A549 (cell line): ENCODE measurements around the gene HDAC7. TPM values are rescaled to one million over a fixed set of nuclear protein-coding genes. Genes with fewer than 3 reads are reported as not detected.

ENCODE experiments used
- ATAC-seq, 2 experiments: fragments of 200-7000 bp in 1 of 2; fragments of >200 bp in 1 of 2; cut with Nextera tagmentation in 1 of 2; cut with Tn5 transposase in 1 of 2; 3 replicates each; pipeline versions ENCODE4 v1.8.0 to v1.9.1; 2018 to 2020; ENCODE audit warnings: mild to moderate bottlenecking in 1 of 2, moderate library complexity in 1 of 2
- CTCF ChIA-PET: fragments of 300-600 bp; sonication (Branson Sonifier 250); formaldehyde crosslinking; extraction: SDS; loops from one replicate; lab custom pipeline; 2021; ENCODE audit warnings: antibody characterized with exemption, inconsistent platforms; lab: Yijun Ruan, JAX
- POLR2A ChIA-PET: fragments of 350-600 bp; formaldehyde crosslinking; extraction: SDS; loops from one replicate; lab custom pipeline; 2021; ENCODE audit warnings: antibody characterized with exemption, inconsistent platforms; lab: Yijun Ruan, JAX
- DNase-seq, 2 experiments: peaks; one replicate each; pipeline versions ENCODE4 v3.0.0 to v3.0.0-alpha.2; 2011 to 2016; ENCODE audit warnings: low read depth in 1 of 2, low spot score in 1 of 2
- FAIRE-seq: peaks from 2 replicates; lab custom pipeline; 2011; peaks lifted over from hg19 to GRCh38; lab: Jason Lieb, UNC
- H3K27ac ChIP-seq, 2 experiments: fragments of >200 bp; sonication (Bioruptor Twin); formaldehyde crosslinking; 3 replicates each; pipeline ENCODE4 v1.5.1; 2016 to 2017
- H3K4me1 ChIP-seq: fragments of >200 bp; sonication (Bioruptor Twin); formaldehyde crosslinking; 3 replicates; pipeline ENCODE4 v1.6.1; 2016
- H3K4me2 ChIP-seq: fragments of >200 bp; sonication (Bioruptor Twin); formaldehyde crosslinking; 3 replicates; pipeline ENCODE4 v1.6.1; 2016
- H3K4me3 ChIP-seq: fragments of >200 bp; sonication (Bioruptor Twin); formaldehyde crosslinking; 3 replicates; pipeline ENCODE4 v1.5.1; 2016
- H3K9me3 ChIP-seq: fragments of >200 bp; sonication (Bioruptor Twin); formaldehyde crosslinking; 3 replicates; pipeline ENCODE4 v1.6.1; 2016
- ATOH8 ChIP-seq: fragments of 250-450 bp; sonication (Bioruptor Pico); IDR thresholded peaks from 2 replicates; pipeline ENCODE4 v1.5.0; 2020; ENCODE audit warnings: low read depth, mild to moderate bottlenecking, moderate library complexity
- CBX2 ChIP-seq: fragments of 200-600 bp; sonication (generic); IDR thresholded peaks from 2 replicates; pipeline ENCODE4 v1.6.1; 2016; ENCODE audit warnings: low read depth, mild to moderate bottlenecking, borderline replicate concordance
- CTCF ChIP-seq: fragments of >200 bp; sonication (Bioruptor Twin); formaldehyde crosslinking; IDR thresholded peaks from 3 replicates; pipeline ENCODE4 v1.5.1; 2016
- EHF ChIP-seq: fragments of 250-450 bp; sonication (Bioruptor Pico); IDR thresholded peaks from 2 replicates; pipeline ENCODE4 v1.5.0; 2020; ENCODE audit warnings: mild to moderate bottlenecking
- ELK1 ChIP-seq: fragments of 150-350 bp; IDR thresholded peaks from 2 replicates; pipeline ENCODE4 v1.6.1; 2014; ENCODE audit warnings: low read depth, mild to moderate bottlenecking, low read length
- EP300 ChIP-seq, 2 experiments: fragments of >200 bp; sonication (Bioruptor Twin); formaldehyde crosslinking; IDR thresholded peaks; 2 replicates in 1 of 2; 3 replicates in 1 of 2; pipeline ENCODE4 v1.6.1; 2016 to 2017
- ESRRA ChIP-seq: fragments of 150-350 bp; IDR thresholded peaks from 2 replicates; pipeline ENCODE4 v1.6.1; 2014; ENCODE audit warnings: mild to moderate bottlenecking, low read length, borderline replicate concordance
- FOSL2 ChIP-seq, 2 experiments: fragments of 450-650 bp in 1 of 2; fragments of >200 bp in 1 of 2; sonication (Bioruptor Twin) in 1 of 2; formaldehyde crosslinking; IDR thresholded peaks; 2 replicates each; pipeline versions ENCODE4 v1.5.0 to v1.6.1; 2016 to 2020; ENCODE audit warnings: mild to moderate bottlenecking in 1 of 2, moderate library complexity in 1 of 2
- FOXS1 ChIP-seq: fragments of 250-450 bp; sonication (Bioruptor Pico); IDR thresholded peaks from 2 replicates; pipeline ENCODE4 v1.5.0; 2020; ENCODE audit warnings: mild to moderate bottlenecking, moderate library complexity
- HES2 ChIP-seq: fragments of >200 bp; sonication (Bioruptor Twin); formaldehyde crosslinking; IDR thresholded peaks from 2 replicates; pipeline ENCODE4 v1.6.1; 2016
- HEYL ChIP-seq: fragments of 250-450 bp; sonication (Bioruptor Pico); IDR thresholded peaks from 2 replicates; pipeline ENCODE4 v1.8.0; 2021; ENCODE audit warnings: mild to moderate bottlenecking, moderate library complexity
- HOXA7 ChIP-seq: fragments of 250-450 bp; sonication (Bioruptor Pico); IDR thresholded peaks from 2 replicates; pipeline ENCODE4 v1.5.0; 2020; ENCODE audit warnings: mild to moderate bottlenecking, moderate library complexity
- JUN ChIP-seq, 2 experiments: fragments of >200 bp; sonication (Bioruptor Twin); formaldehyde crosslinking; IDR thresholded peaks; 2 replicates in 1 of 2; 3 replicates in 1 of 2; pipeline ENCODE4 v1.6.1; 2016 to 2017
- KDM5A ChIP-seq: fragments of 200-600 bp; sonication (generic); IDR thresholded peaks from 2 replicates; pipeline ENCODE4 v1.6.1; 2016; ENCODE audit warnings: antibody characterized with exemption, mild to moderate bottlenecking
- NFE2L2 ChIP-seq: fragments of 150-350 bp; conservative IDR thresholded peaks from 2 replicates; pipeline ENCODE4 v1.6.1; 2014; ENCODE audit warnings: low read length
- NPAS2 ChIP-seq: fragments of 250-450 bp; sonication (Bioruptor Pico); IDR thresholded peaks from 2 replicates; pipeline ENCODE4 v1.8.0; 2022; ENCODE audit warnings: mild to moderate bottlenecking, moderate library complexity, borderline replicate concordance
- PHF8 ChIP-seq: fragments of 200-600 bp; sonication (generic); IDR thresholded peaks from 2 replicates; pipeline ENCODE4 v1.6.1; 2016; ENCODE audit warnings: low read depth, mild to moderate bottlenecking, antibody characterized with exemption, moderate library complexity, borderline replicate concordance
- POLR2AphosphoS2 ChIP-seq: conservative IDR thresholded peaks from 2 replicates; pipeline ENCODE4 v1.6.1; 2012; ENCODE audit warnings: low read length, improper control_type of control experiment, inconsistent platforms
- RCOR1 ChIP-seq: fragments of 150-350 bp; IDR thresholded peaks from 2 replicates; pipeline ENCODE4 v1.6.1; 2014; ENCODE audit warnings: antibody characterized with exemption, low read length, low read depth
- REST ChIP-seq: fragments of 200-600 bp; sonication (generic); IDR thresholded peaks from 2 replicates; pipeline ENCODE4 v1.6.1; 2016; ENCODE audit warnings: antibody characterized with exemption, mild to moderate bottlenecking, moderate library complexity
- RFX5 ChIP-seq: fragments of 450-650 bp; IDR thresholded peaks from 2 replicates; pipeline ENCODE4 v1.7.1; 2014; ENCODE audit warnings: antibody characterized with exemption, mild to moderate bottlenecking, moderate library complexity
- SREBF2 ChIP-seq: fragments of 450-650 bp; IDR thresholded peaks from 2 replicates; pipeline ENCODE4 v1.6.1; 2014; ENCODE audit warnings: mild to moderate bottlenecking, moderate library complexity
- TFCP2L1 ChIP-seq: fragments of 250-450 bp; sonication (Bioruptor Pico); IDR thresholded peaks from 2 replicates; pipeline ENCODE4 v1.5.0; 2021; ENCODE audit warnings: mild to moderate bottlenecking
- USF2 ChIP-seq: fragments of 450-650 bp; IDR thresholded peaks from 2 replicates; pipeline ENCODE4 v1.6.1; 2014; ENCODE audit warnings: antibody characterized with exemption
- ZC3H11A ChIP-seq: fragments of 450-650 bp; IDR thresholded peaks from 2 replicates; pipeline ENCODE4 v1.6.1; 2014; ENCODE audit warnings: antibody characterized with exemption, mild to moderate bottlenecking
- ZFP36 ChIP-seq: fragments of 450-650 bp; IDR thresholded peaks from 2 replicates; pipeline ENCODE4 v1.6.1; 2014; ENCODE audit warnings: borderline replicate concordance; ENCODE audit not compliant: partially characterized antibody
- ZNF302 ChIP-seq: fragments of 250-450 bp; sonication (Bioruptor Pico); IDR thresholded peaks from 2 replicates; pipeline ENCODE4 v1.9.0; 2021; ENCODE audit warnings: inconsistent platforms, mild to moderate bottlenecking, moderate library complexity
- ZSCAN20 ChIP-seq: fragments of 250-450 bp; sonication (Bioruptor Pico); IDR thresholded peaks from 2 replicates; pipeline ENCODE4 v1.8.0; 2022; ENCODE audit warnings: mild to moderate bottlenecking, moderate library complexity
- WGBS: methylation state at CpG from one replicate; pipeline ENCODE4 v1.1.6; 2017; ENCODE audit errors: missing lambda C conversion rate; 5-methylcytosine and 5-hydroxymethylcytosine counted together
- polyA plus RNA-seq, 4 experiments: library from polyadenylated mRNA; depleted of rRNA in 3 of 4; stranded (reverse); fragments of >200 nt; fragmentation: RNase III in 1 of 4; extraction: RNeasy Plus Mini Kit Qiagen cat#74134 plus additional on column Dnase treatment in 1 of 4; gene quantifications; 2 replicates in 3 of 4; 3 replicates in 1 of 4; pipeline ENCODE4 v1.2.3, GENCODE V29; 2011 to 2017

Gene HDAC7
- polyA plus RNA-seq, 2 of the 4 experiments (the other 2 are of a cell fraction): 17.2 to 36.0 TPM

GRCh38 chr12:47750916-47751470 is 68.7 kb downstream of the HDAC7 start:
- ChIA-PET CTCF (interaction anchor here (1.0 to 43.9 kb wide), 5 partner anchors 9 to 87 kb away, joined by 3 to 1399 read pairs (median 11); partner anchors contain the start of gene SLC48A1), POLR2A (no interaction called here)
- ATAC-seq: no peak; a peak in 1 of 6 replicates
- 84% methylated on average over 17 of the region's 19 CpGs for WGBS
- TF ChIP-seq EP300 (IDR thresholded peaks at IDR 0.05): no peak
- no peak for TF ChIP-seq POLR2AphosphoS2
- no peak for TF ChIP-seq HES2
- no peak for TF ChIP-seq HOXA7 (CRISPR knock-in tag)
- no peak for TF ChIP-seq PHF8
- no peak for TF ChIP-seq RFX5
- no peak for TF ChIP-seq TFCP2L1 (CRISPR knock-in tag)
- no peak for TF ChIP-seq ZC3H11A
- TF ChIP-seq NPAS2 (CRISPR knock-in tag): no peak
- TF ChIP-seq CTCF: no peak
- TF ChIP-seq ESRRA: no peak
- TF ChIP-seq RCOR1: no peak
- TF ChIP-seq ZNF302 (CRISPR knock-in tag): no peak
- no peak for TF ChIP-seq JUN (IDR thresholded peaks at IDR 0.05)
- no peak for TF ChIP-seq HEYL
- TF ChIP-seq ZFP36: no peak
- TF ChIP-seq, all 56 proteins: peak for 0
- Histone ChIP-seq H3K9me3 (no peaks in the 10 kb centered on the region), H3K4me2 (no peak overlapping the region), H3K27ac (no peak overlapping the region), H3K4me3 (no peak overlapping the region), H3K4me1 (peaks cover 27% of the 10 kb centered on the region)
- no peak for FAIRE-seq
- DNase-seq: no peak

- CTCF ChIA-PET: interaction anchor here (0.6 to 43.9 kb wide), 5 partner anchors 9 to 88 kb away, joined by 3 to 1399 read pairs (median 11); partner anchors contain the start of genes RAPGEF3 and SLC48A1
- Histone ChIP-seq H3K4me2 (no peak overlapping the region), H3K4me3 (no peak overlapping the region), H3K9me3 (no peaks in the 10 kb centered on the region), H3K4me1 (peaks cover 27% of the 10 kb centered on the region), H3K27ac (no peak overlapping the region)
- TF ChIP-seq HEYL (no peak), CBX2 (no peak), KDM5A (no peak), ZC3H11A (no peak), ZSCAN20 (no peak), ATOH8 (CRISPR knock-in tag) (no peak), JUN (IDR thresholded peaks at IDR 0.05) (no peak), ELK1 (no peak), ESRRA (no peak), RCOR1 (no peak), FOXS1 (CRISPR knock-in tag) (no peak), USF2 (no peak), FOSL2 (IDR thresholded peaks at IDR 0.05) (no peak), FOSL2 (CRISPR knock-in tag; IDR thresholded peaks at IDR 0.05) (no peak), SREBF2 (no peak), EHF (CRISPR knock-in tag) (no peak), NFE2L2 (no peak), REST (no peak), EP300 (IDR thresholded peaks at IDR 0.05) (no peak)
- DNase-seq: no peak
- no peak for FAIRE-seq
- POLR2A ChIA-PET: no interaction called here
- no peak for ATAC-seq
- WGBS: 85% methylated on average over 10 of the region's 10 CpGs
Measured at GRCh38 chr12:47750229-47750798, 69.4 kb downstream of the HDAC7 start.
